Measurements from ENCODE around the gene FAM76B.

FAM76B gene

DNA sequence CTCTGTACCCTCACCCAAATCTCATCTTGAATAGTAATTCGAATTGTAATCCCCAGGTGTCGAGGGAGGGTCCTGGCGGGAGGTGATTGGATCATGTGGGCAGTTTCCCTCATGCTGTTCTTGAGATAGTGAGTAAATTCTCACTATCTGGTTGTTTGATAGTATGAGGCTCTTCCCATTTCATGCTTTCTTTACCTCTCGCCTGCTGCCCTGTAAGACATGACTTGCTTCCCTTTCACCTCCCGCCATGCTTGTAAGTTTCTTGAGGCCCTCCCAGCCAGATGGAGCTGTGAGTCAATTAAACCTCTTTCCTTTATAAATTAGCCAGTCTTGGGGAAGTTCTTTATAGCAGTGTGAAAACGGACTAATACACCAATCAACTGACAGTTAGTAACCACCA is 60.1 kb downstream of the FAM76B start:
- no peak for DNase-seq (ENCODE audit: low read depth)

DNA sequence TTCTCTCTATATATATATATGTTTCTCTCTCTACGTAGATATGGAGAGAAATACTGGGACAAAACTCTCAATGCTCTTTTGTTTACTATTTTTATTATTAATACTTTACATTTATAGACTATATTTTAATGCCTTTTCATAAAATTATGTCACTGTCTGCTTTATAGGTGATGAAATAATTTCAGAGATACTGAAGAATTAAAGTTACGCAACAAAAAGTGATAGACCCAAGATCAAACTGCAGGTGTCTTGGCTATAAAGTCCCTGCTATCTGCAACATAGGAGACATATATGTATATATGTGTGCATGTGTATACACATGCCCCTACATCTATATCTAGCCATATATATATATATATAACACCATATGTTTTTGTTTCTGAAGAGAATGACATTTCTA is 60.8 kb downstream of the FAM76B start:
- DNase-seq (ENCODE audit: low read depth) = no peak

DNA sequence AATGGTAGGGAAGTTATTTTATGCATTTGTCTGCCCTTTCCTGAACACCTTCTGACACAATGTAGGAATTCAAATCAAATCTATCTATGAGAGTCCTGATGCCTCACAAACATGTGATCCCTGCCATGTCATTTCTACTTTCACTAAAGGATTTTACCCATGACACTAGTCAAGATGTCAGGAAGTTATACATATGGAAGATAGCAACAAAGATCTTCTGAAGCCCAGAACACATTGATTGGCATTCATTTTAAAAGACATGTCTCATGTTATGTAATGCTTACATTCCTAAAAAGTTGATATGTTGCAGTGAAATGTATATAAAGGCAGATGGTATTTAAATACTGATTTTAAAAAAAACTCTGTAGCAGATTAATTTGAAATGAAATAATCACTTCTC is 61.5 kb downstream of the FAM76B start:
- DNase-seq (ENCODE audit: low read depth) = no peak

DNA sequence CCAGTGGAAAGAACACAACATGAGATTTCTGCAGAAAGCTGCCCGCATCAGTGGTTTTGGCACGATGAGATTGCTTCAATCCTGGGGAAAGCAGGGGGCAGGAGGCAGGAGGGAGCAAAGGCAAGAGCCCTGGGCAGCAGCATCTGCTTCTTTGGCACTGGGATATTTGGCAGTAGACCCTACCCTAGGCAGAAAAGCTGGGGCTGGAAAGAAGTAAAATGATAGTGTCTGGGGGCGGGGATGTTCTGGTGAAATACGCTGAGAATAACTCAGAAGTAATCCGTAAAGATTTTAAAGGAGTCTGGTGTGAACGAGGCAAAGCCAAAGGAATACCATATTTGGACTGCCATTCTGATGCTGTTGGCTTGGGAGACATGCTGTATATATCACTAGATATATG is 62.0 kb downstream of the FAM76B start:
- no peak for DNase-seq (ENCODE audit: low read depth)

DNA sequence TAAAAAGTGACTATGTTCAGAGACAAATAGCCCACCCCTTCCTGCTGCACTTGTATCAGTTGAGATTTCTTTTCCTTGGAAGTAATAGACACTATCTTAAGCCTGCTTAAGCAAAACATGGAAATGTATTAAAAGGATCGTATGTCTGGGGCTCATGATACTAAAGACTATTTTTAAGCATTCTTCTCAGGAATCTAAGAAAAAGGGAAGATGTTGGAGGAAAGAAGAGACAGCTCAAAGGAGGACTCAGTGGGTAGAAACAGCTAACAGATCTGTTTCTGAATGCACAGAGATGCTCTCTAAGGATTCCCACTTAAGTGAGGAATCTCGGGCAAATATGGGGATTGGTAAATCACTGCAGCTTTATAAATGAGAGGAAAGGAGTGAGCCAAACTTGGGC is 62.5 kb downstream of the FAM76B start:
- no peak for DNase-seq (ENCODE audit: low read depth)

DNA sequence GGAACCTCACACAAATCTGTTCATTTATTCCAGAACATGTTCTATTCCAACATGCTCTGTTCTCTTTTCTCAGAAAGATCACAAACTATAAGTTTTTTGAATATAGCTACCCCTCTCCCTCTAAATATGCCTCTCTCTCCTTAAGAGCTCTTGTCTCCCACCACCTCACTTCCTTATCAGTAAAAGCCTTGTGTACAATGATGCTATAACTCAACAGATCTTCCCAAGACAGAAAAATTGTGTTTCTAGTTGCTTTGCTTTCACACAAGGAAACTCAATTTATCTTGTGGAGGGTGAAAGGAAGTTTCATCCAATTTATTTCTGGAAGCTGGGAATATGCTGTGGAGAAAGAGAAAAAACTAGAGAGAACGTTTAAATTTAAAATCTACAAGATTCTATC is 64.4 kb downstream of the FAM76B start:
- no peak for DNase-seq (ENCODE audit: low read depth)

DNA sequence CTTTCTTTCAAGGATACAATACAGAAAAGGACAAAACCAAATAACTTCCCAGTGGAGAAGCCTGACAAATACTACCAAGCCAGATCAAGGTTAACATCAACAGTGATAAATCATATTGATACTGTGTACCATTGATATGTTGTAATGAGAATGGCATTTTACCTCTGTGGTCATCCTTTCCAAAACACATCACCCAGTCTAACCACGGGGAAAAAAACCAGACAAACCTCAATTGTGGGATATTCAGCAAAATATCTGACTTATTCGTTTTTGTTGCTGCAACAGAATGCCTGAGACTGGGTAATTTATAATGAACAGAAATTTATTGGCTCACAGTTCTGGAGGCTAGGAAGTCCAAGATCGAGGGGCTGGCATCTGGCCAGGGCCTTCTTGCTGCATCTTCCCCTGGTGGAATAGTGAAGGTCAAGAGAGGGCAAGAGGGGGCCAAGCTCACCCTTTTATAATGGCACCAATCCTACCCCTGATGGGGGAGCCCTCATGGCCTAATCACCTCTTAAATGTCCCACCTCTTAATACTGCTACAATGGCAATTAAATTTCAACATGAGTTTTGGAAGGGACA is 66.1 kb downstream of the FAM76B start:
- DNase-seq (ENCODE audit: low read depth) = no peak

DNA sequence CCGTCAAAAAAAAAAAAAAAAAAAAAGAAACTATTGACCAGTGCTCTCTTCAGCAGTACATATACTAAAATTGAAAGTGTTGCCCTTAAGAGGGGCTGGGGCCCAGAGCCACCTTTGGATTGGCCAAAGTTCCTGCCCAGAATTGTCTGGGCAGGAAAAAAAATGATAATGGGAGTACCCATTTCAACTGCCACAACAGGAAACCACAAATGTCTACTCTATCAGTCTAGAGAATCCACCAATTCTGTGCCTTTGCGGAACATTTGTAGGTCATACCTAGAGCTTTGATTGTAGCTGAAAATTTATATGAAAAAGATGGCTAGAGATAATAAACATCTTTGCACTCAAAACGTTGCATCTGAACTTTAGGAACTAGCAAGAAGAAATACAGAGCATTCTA is 69.4 kb downstream of the FAM76B start:
- no peak for DNase-seq (ENCODE audit: low read depth)
